SK-N-SH (cell line): Measurements from ENCODE around the gene TMEM131L. TPM values are rescaled to one million over a fixed set of nuclear protein-coding genes. Genes with fewer than 3 reads are reported as not detected.
A peak's percentile ranks its signal among the peaks of the same experiment; 100 is the strongest.

Experiments used
- CTCF ChIA-PET: fragments of 300-600, 350-600 bp; formaldehyde crosslinking; extraction: SDS; loops from one replicate; lab custom pipeline; 2021; lab: Yijun Ruan, JAX
- POLR2A ChIA-PET: fragments of 350-600 bp; sonication (Branson Sonifier 250); formaldehyde crosslinking; extraction: SDS; loops from one replicate; lab custom pipeline; 2020; ENCODE audit warnings: antibody characterized with exemption, inconsistent platforms; lab: Yijun Ruan, JAX
- DNase-seq: peaks from one replicate; pipeline ENCODE4 v3.0.0; 2012
- H2AFZ ChIP-seq: fragments of 200-600 bp; sonication (generic); 2 replicates; pipeline ENCODE4 v1.8.1; 2016; ENCODE audit warnings: antibody characterized with exemption, mild to moderate bottlenecking, low read depth
- H3F3A ChIP-seq: fragments of 200-600 bp; sonication (generic); replicated peaks from 2 replicates; pipeline ENCODE3; 2016; ENCODE audit warnings: antibody characterized with exemption, mild to moderate bottlenecking; ENCODE audit not compliant: insufficient read depth
- H3K27ac ChIP-seq, 2 experiments: fragments of 200-500 bp in 1 of 2; fragments of 200-600 bp in 1 of 2; sonication (Bioruptor generic) in 1 of 2; sonication (generic), shearing (Covaris generic) in 1 of 2; 2 replicates each; pipeline versions ENCODE4 v1.5.1 to v1.6.1; 2014 to 2016; ENCODE audit warnings: low read depth in 2 of 2, inconsistent platforms in 1 of 2, low read length in 1 of 2, mild to moderate bottlenecking in 1 of 2, mixed read lengths in 1 of 2
- H3K27me3 ChIP-seq: fragments of 200-600 bp; sonication (generic), shearing (Covaris generic); 2 replicates; pipeline ENCODE4 v1.6.1; 2016; ENCODE audit warnings: mixed run types; ENCODE audit not compliant: insufficient read depth
- H3K36me3 ChIP-seq, 2 experiments: fragments of 200-500 bp in 1 of 2; fragments of 200-600 bp in 1 of 2; sonication (Bioruptor generic) in 1 of 2; sonication (generic) in 1 of 2; replicated peaks in 1 of 2; 2 replicates each; pipeline versions ENCODE3 to v1.5.1; 2014 to 2016; ENCODE audit warnings: low read length in 1 of 2, mild to moderate bottlenecking in 1 of 2; ENCODE audit not compliant: insufficient read depth in 2 of 2, control insufficient read depth in 1 of 2
- H3K4me1 ChIP-seq, 2 experiments: fragments of 200-500 bp in 1 of 2; fragments of 200-600 bp in 1 of 2; sonication (Bioruptor generic) in 1 of 2; sonication (generic), shearing (Covaris generic) in 1 of 2; 2 replicates each; pipeline versions ENCODE4 v1.5.1 to v1.6.1; 2014 to 2016; ENCODE audit warnings: low read depth in 1 of 2, low read length in 1 of 2, mixed run types in 1 of 2; ENCODE audit not compliant: insufficient read depth in 2 of 2, control insufficient read depth in 1 of 2
- H3K4me2 ChIP-seq: fragments of 200-600 bp; sonication (generic), shearing (Covaris generic); 2 replicates; pipeline ENCODE4 v1.6.1; 2017; ENCODE audit warnings: mixed run types
- H3K4me3 ChIP-seq, 2 experiments: fragments of 200-500 bp in 1 of 2; fragments of 200-600 bp in 1 of 2; sonication (Bioruptor generic) in 1 of 2; sonication (generic), shearing (Covaris generic) in 1 of 2; 2 replicates each; pipeline versions ENCODE4 v1.5.1 to v1.8.1; 2014 to 2016; ENCODE audit warnings: low read depth in 2 of 2, inconsistent platforms in 1 of 2, low read length in 1 of 2, mild to moderate bottlenecking in 1 of 2, mixed read lengths in 1 of 2, moderate library complexity in 1 of 2
- H3K79me2 ChIP-seq: fragments of 200-600 bp; sonication (generic); 2 replicates; pipeline ENCODE4 v1.8.1; 2017; ENCODE audit warnings: mild to moderate bottlenecking; ENCODE audit not compliant: insufficient read depth
- H3K9ac ChIP-seq: fragments of 200-600 bp; sonication (generic); 2 replicates; pipeline ENCODE4 v1.6.1; 2017; ENCODE audit warnings: mixed run types
- H3K9me2 ChIP-seq: fragments of 200-600 bp; sonication (generic); 2 replicates; pipeline ENCODE4 v1.6.1; 2017; ENCODE audit warnings: mixed run types
- H3K9me3 ChIP-seq: fragments of 200-600 bp; sonication (generic); 2 replicates; pipeline ENCODE4 v1.6.1; 2017; ENCODE audit warnings: mixed run types, mild to moderate bottlenecking, moderate library complexity
- H4K20me1 ChIP-seq: fragments of 200-600 bp; sonication (generic); 2 replicates; pipeline ENCODE4 v1.6.1; 2017; ENCODE audit warnings: mild to moderate bottlenecking, mixed run types; ENCODE audit not compliant: insufficient read depth
- EZH2phosphoT487 ChIP-seq: fragments of 200-600 bp; sonication (generic); IDR thresholded peaks from 2 replicates; pipeline ENCODE4 v1.6.1; 2017; ENCODE audit warnings: low read depth, mixed run types, mild to moderate bottlenecking, antibody characterized with exemption, moderate library complexity, borderline replicate concordance
- GABPA ChIP-seq: IDR thresholded peaks from 2 replicates; pipeline ENCODE4 v1.4.0; 2012; ENCODE audit warnings: low read depth, mild to moderate bottlenecking
- GATA2 ChIP-seq: sonication (generic); formaldehyde crosslinking; IDR thresholded peaks from 2 replicates; pipeline ENCODE4 v1.5.0; 2020; ENCODE audit warnings: mild to moderate bottlenecking, missing genetic modification reagents
- JUND ChIP-seq: IDR thresholded peaks from 2 replicates; pipeline ENCODE4 v1.4.0; 2012
- MXI1 ChIP-seq: IDR thresholded peaks from 2 replicates; pipeline ENCODE4 v1.6.1; 2012; ENCODE audit warnings: mild to moderate bottlenecking, low read depth, low read length, improper control_type of control experiment
- NFIC ChIP-seq: IDR thresholded peaks from 2 replicates; pipeline ENCODE4 v1.4.0; 2012; ENCODE audit warnings: borderline replicate concordance
- NRF1 ChIP-seq: IDR thresholded peaks from 2 replicates; pipeline ENCODE4 v1.6.1; 2012; ENCODE audit warnings: low read depth, mild to moderate bottlenecking, low read length
- POLR2AphosphoS5 ChIP-seq: IDR thresholded peaks from 2 replicates; pipeline ENCODE4 v1.6.1; 2012; ENCODE audit warnings: low read depth, low read length
- RAD21 ChIP-seq: IDR thresholded peaks from 2 replicates; pipeline ENCODE4 v1.6.1; 2012; ENCODE audit warnings: mild to moderate bottlenecking, low read length
- RFX5 ChIP-seq: IDR thresholded peaks from 2 replicates; pipeline ENCODE4 v1.6.1; 2012; ENCODE audit warnings: mild to moderate bottlenecking, improper control_type of control experiment, low read length
- SIN3A ChIP-seq: IDR thresholded peaks from 2 replicates; pipeline ENCODE4 v1.6.1; 2012; ENCODE audit warnings: low read depth, mild to moderate bottlenecking, low read length, moderate library complexity, borderline replicate concordance
- TEAD4 ChIP-seq: IDR thresholded peaks from 2 replicates; pipeline ENCODE4 v1.4.0; 2012; ENCODE audit warnings: mild to moderate bottlenecking, borderline replicate concordance; ENCODE audit not compliant: insufficient read depth
- USF2 ChIP-seq: fragments of 150-350 bp; IDR thresholded peaks from 2 replicates; pipeline ENCODE4 v1.6.1; 2017; ENCODE audit warnings: antibody characterized with exemption, low read length, low read depth, borderline replicate concordance
- YY1 ChIP-seq: IDR thresholded peaks from 2 replicates; pipeline ENCODE4 v1.4.0; 2012; ENCODE audit warnings: low read depth, mild to moderate bottlenecking
- WGBS: methylation state at CpG from one replicate; pipeline ENCODE4 v1.1.6; 2017; ENCODE audit warnings: low lambda C conversion rate; 5-methylcytosine and 5-hydroxymethylcytosine counted together
- polyA plus RNA-seq, 3 experiments: library from polyadenylated mRNA; depleted of rRNA; stranded (reverse); fragments of >200 nt; gene quantifications; 2 replicates each; pipeline ENCODE4 v1.2.3, GENCODE V29; 2012
- TF ChIP-seq, protein P1 (sequence below): fragments of 150-350 bp; IDR thresholded peaks from 2 replicates; pipeline ENCODE4 v1.6.1; 2016; ENCODE audit warnings: mild to moderate bottlenecking, low read depth, low read length
- TF ChIP-seq, protein P2 (sequence below): fragments of 200-600 bp; sonication (generic); IDR thresholded peaks from 2 replicates; pipeline ENCODE4 v1.6.1; 2017; ENCODE audit warnings: antibody characterized with exemption, mild to moderate bottlenecking, moderate library complexity
- TF ChIP-seq, protein P3 (sequence below): IDR thresholded peaks from 2 replicates; pipeline ENCODE4 v1.4.0; 2012; ENCODE audit warnings: low read depth
- TF ChIP-seq, protein P4 (sequence below): IDR thresholded peaks from 2 replicates; pipeline ENCODE4 v1.6.1; 2012; ENCODE audit warnings: mild to moderate bottlenecking, low read depth, low read length, moderate library complexity

Gene TMEM131L
- polyA plus RNA-seq, 1 of the 3 experiments (the other 2 are of a cell fraction) = 6.2 TPM

GRCh38 chr4:153531976-153532626 is 65.9 kb downstream of the TMEM131L start:
- no peak overlapping the region for H3K9ac ChIP-seq
- H3F3A ChIP-seq = no peaks in the 10 kb centered on the region
- peaks cover 3 to 11% of the 10 kb centered on the region in 2 experiments; a peak in 3 of 4 replicates for H3K4me1 ChIP-seq
- DNase-seq = peak; percentile 48
- no peaks in the 10 kb centered on the region for H3K36me3 ChIP-seq
- TF ChIP-seq SIN3A (no peak), MXI1 (0 out of 2 replicates have a peak, but pooled peaks have one; percentile 20)
- 0 out of 2 replicates have a peak, but pooled peaks cover 4% of the 10 kb centered on the region for H4K20me1 ChIP-seq
- CTCF ChIA-PET = interaction anchor here (1.4 to 1.9 kb wide), 4 partner anchors 10 to 188 kb away, joined by 3 to 5 read pairs (median 4); no protein-coding TSS in a partner anchor
- no peak overlapping the region for H3K4me2 ChIP-seq
- 91% methylated on average over 2 of the region's 2 CpGs for WGBS
- peak overlapping the region in 1 of 2 experiments; percentile 69; a peak in 2 of 4 replicates for H3K27ac ChIP-seq
- no peak overlapping the region for H3K4me3 ChIP-seq
- H3K27me3 ChIP-seq = no peaks in the 10 kb centered on the region
- no peaks in the 10 kb centered on the region for H3K9me2 ChIP-seq
- POLR2A ChIA-PET = no interaction called here
- no peaks in the 10 kb centered on the region for H3K79me2 ChIP-seq
- H2AFZ ChIP-seq = no peak overlapping the region
- no peaks in the 10 kb centered on the region for H3K9me3 ChIP-seq

- no peak overlapping the region for H2AFZ ChIP-seq
- no peak overlapping the region for H3K9ac ChIP-seq
- peaks cover 3 to 11% of the 10 kb centered on the region in 2 experiments; a peak in 3 of 4 replicates for H3K4me1 ChIP-seq
- H3K4me3 ChIP-seq = no peak overlapping the region
- no peak overlapping the region for H3K4me2 ChIP-seq
- H3K9me2 ChIP-seq = no peaks in the 10 kb centered on the region
- H3K79me2 ChIP-seq = no peaks in the 10 kb centered on the region
- no peak overlapping the region for H3K27ac ChIP-seq
- no peaks in the 10 kb centered on the region for H3F3A ChIP-seq
- 0 out of 2 replicates have a peak, but pooled peaks cover 4% of the 10 kb centered on the region for H4K20me1 ChIP-seq
- no peak for DNase-seq
- CTCF ChIA-PET = interaction anchor here (1.8 to 1.9 kb wide), 2 partner anchors 9 to 27 kb away, joined by 4 to 5 read pairs; no protein-coding TSS in a partner anchor
- H3K27me3 ChIP-seq = no peaks in the 10 kb centered on the region
- no peak for TF ChIP-seq USF2
- TF ChIP-seq POLR2AphosphoS5 = no peak
- TF ChIP-seq GATA2 = no peak
- TF ChIP-seq, protein P1, sequence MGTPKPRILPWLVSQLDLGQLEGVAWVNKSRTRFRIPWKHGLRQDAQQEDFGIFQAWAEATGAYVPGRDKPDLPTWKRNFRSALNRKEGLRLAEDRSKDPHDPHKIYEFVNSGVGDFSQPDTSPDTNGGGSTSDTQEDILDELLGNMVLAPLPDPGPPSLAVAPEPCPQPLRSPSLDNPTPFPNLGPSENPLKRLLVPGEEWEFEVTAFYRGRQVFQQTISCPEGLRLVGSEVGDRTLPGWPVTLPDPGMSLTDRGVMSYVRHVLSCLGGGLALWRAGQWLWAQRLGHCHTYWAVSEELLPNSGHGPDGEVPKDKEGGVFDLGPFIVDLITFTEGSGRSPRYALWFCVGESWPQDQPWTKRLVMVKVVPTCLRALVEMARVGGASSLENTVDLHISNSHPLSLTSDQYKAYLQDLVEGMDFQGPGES = no peak
- TF ChIP-seq EZH2phosphoT487 = no peak
- no peak for TF ChIP-seq NRF1
- TF ChIP-seq NFIC = no peak
- no peak for TF ChIP-seq RAD21
- TF ChIP-seq MXI1 = no peak
- no peak for TF ChIP-seq YY1
- TF ChIP-seq RFX5 = no peak
- TF ChIP-seq SIN3A = no peak
- TF ChIP-seq, protein P2, sequence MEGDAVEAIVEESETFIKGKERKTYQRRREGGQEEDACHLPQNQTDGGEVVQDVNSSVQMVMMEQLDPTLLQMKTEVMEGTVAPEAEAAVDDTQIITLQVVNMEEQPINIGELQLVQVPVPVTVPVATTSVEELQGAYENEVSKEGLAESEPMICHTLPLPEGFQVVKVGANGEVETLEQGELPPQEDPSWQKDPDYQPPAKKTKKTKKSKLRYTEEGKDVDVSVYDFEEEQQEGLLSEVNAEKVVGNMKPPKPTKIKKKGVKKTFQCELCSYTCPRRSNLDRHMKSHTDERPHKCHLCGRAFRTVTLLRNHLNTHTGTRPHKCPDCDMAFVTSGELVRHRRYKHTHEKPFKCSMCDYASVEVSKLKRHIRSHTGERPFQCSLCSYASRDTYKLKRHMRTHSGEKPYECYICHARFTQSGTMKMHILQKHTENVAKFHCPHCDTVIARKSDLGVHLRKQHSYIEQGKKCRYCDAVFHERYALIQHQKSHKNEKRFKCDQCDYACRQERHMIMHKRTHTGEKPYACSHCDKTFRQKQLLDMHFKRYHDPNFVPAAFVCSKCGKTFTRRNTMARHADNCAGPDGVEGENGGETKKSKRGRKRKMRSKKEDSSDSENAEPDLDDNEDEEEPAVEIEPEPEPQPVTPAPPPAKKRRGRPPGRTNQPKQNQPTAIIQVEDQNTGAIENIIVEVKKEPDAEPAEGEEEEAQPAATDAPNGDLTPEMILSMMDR = no peak
- TF ChIP-seq JUND = no peak
- TF ChIP-seq, protein P3, sequence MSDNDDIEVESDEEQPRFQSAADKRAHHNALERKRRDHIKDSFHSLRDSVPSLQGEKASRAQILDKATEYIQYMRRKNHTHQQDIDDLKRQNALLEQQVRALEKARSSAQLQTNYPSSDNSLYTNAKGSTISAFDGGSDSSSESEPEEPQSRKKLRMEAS = no peak
- TF ChIP-seq, protein P4, sequence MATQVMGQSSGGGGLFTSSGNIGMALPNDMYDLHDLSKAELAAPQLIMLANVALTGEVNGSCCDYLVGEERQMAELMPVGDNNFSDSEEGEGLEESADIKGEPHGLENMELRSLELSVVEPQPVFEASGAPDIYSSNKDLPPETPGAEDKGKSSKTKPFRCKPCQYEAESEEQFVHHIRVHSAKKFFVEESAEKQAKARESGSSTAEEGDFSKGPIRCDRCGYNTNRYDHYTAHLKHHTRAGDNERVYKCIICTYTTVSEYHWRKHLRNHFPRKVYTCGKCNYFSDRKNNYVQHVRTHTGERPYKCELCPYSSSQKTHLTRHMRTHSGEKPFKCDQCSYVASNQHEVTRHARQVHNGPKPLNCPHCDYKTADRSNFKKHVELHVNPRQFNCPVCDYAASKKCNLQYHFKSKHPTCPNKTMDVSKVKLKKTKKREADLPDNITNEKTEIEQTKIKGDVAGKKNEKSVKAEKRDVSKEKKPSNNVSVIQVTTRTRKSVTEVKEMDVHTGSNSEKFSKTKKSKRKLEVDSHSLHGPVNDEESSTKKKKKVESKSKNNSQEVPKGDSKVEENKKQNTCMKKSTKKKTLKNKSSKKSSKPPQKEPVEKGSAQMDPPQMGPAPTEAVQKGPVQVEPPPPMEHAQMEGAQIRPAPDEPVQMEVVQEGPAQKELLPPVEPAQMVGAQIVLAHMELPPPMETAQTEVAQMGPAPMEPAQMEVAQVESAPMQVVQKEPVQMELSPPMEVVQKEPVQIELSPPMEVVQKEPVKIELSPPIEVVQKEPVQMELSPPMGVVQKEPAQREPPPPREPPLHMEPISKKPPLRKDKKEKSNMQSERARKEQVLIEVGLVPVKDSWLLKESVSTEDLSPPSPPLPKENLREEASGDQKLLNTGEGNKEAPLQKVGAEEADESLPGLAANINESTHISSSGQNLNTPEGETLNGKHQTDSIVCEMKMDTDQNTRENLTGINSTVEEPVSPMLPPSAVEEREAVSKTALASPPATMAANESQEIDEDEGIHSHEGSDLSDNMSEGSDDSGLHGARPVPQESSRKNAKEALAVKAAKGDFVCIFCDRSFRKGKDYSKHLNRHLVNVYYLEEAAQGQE = no peak
- no peak for TF ChIP-seq TEAD4
- TF ChIP-seq GABPA = no peak
- H3K9me3 ChIP-seq = no peaks in the 10 kb centered on the region
- WGBS = 94% methylated on average over 6 of the region's 6 CpGs
- POLR2A ChIA-PET = no interaction called here
- no peaks in the 10 kb centered on the region for H3K36me3 ChIP-seq
Observed at GRCh38 chr4:153532636-153533035, 66.5 kb downstream of the TMEM131L start.
